A204.1 (cell line): ENCODE results near the gene MBTPS1.
"Not testable (repeated sequence)": the region's sequence is repeated elsewhere in the genome, so short reads cannot be mapped to it uniquely, and the experiment has no call there.

Source experiments
- FAIRE-seq: peaks from 2 replicates; lab custom pipeline; 2012; peaks lifted over from hg19 to GRCh38; lab: Jason Lieb, UNC

Gene MBTPS1

GRCh38 chr16:84136331-84137125 lies 19.8 kb upstream of the MBTPS1 start:
- no peak for FAIRE-seq

GRCh38 chr16:84132527-84133285 lies 16.0 kb upstream of the MBTPS1 start:
- FAIRE-seq, result no peak

GRCh38 chr16:84131117-84131516 lies 14.4 kb upstream of the MBTPS1 start:
- FAIRE-seq, result no peak

GRCh38 chr16:84124257-84125073 lies 7.7 kb upstream of the MBTPS1 start:
- no peak for FAIRE-seq

GRCh38 chr16:84121007-84121406 lies 4.3 kb upstream of the MBTPS1 start:
- no peak for FAIRE-seq

- FAIRE-seq, result no peak
Measured at GRCh38 chr16:84120023-84120422, 3.3 kb upstream of the MBTPS1 start.

GRCh38 chr16:84119368-84119767 lies 2.6 kb upstream of the MBTPS1 start:
- FAIRE-seq, result no peak

GRCh38 chr16:84118315-84118714 lies 1.6 kb upstream of the MBTPS1 start:
- FAIRE-seq, result not testable (repeated sequence)

- FAIRE-seq, result no peak
Measured at GRCh38 chr16:84117494-84117843, 727 bp upstream of the MBTPS1 start.

GRCh38 chr16:84115919-84116719 lies 623 bp downstream of the MBTPS1 start:
- no peak for FAIRE-seq

GRCh38 chr16:84111949-84112348 lies 4.8 kb downstream of the MBTPS1 start:
- FAIRE-seq, result not testable (repeated sequence)

- no peak for FAIRE-seq
Measured at GRCh38 chr16:84111525-84111924, 5.2 kb downstream of the MBTPS1 start.

- FAIRE-seq, result no peak
Measured at GRCh38 chr16:84110527-84110926, 6.2 kb downstream of the MBTPS1 start.

GRCh38 chr16:84109598-84110335 lies 7.0 kb downstream of the MBTPS1 start:
- no peak for FAIRE-seq

GRCh38 chr16:84107921-84108320 lies 8.8 kb downstream of the MBTPS1 start:
- FAIRE-seq, result no peak

- FAIRE-seq, result no peak
Measured at GRCh38 chr16:84105948-84106740, 10.6 kb downstream of the MBTPS1 start.

- no peak for FAIRE-seq
Measured at GRCh38 chr16:84105301-84105815, 11.4 kb downstream of the MBTPS1 start.

GRCh38 chr16:84104231-84104630 lies 12.5 kb downstream of the MBTPS1 start:
- FAIRE-seq, result no peak

GRCh38 chr16:84103678-84104077 lies 13.1 kb downstream of the MBTPS1 start:
- no peak for FAIRE-seq

- FAIRE-seq, result no peak
Measured at GRCh38 chr16:84098939-84099338, 17.8 kb downstream of the MBTPS1 start.
